HepG2 (cell line): Measurements from ENCODE around the gene HAUS1. TPM values are rescaled to one million over a fixed set of nuclear protein-coding genes. Genes with fewer than 3 reads are reported as not detected.

Source experiments
- CREBL2 ChIP-seq: sonication (generic); formaldehyde crosslinking; IDR thresholded peaks from 2 replicates; pipeline ENCODE4 v1.8.1; 2023; ENCODE audit warnings: missing genetic modification reagents, mild to moderate bottlenecking, borderline replicate concordance
- CTCF ChIP-seq: sonication (generic); formaldehyde crosslinking; IDR thresholded peaks from 2 replicates; pipeline ENCODE4 v1.5.0; 2020; ENCODE audit warnings: mild to moderate bottlenecking, missing genetic modification reagents, moderate library complexity
- PLRG1 ChIP-seq: fragments of 450-650 bp; conservative IDR thresholded peaks from 2 replicates; pipeline ENCODE4 v1.6.1; 2016
- POLR2A ChIP-seq, 2 experiments: IDR thresholded peaks; 2 replicates each; pipeline ENCODE4 v1.6.1; 2011; ENCODE audit warnings: low read depth in 2 of 2, low read length in 2 of 2, mild to moderate bottlenecking in 1 of 2, moderate library complexity in 1 of 2; ENCODE audit not compliant: insufficient read depth in 1 of 2
- PRPF4 ChIP-seq: fragments of 200-400 bp; formaldehyde crosslinking; IDR thresholded peaks from 2 replicates; pipeline ENCODE4 v1.6.1; 2016; ENCODE audit warnings: low read length, low read depth; ENCODE audit not compliant: poor library complexity, severe bottlenecking
- REST ChIP-seq, 2 experiments: IDR thresholded peaks; 2 replicates each; pipeline ENCODE4 v1.6.1; 2011 to 2012; ENCODE audit warnings: low read length in 2 of 2, borderline replicate concordance in 1 of 2, low read depth in 1 of 2, mild to moderate bottlenecking in 1 of 2, moderate library complexity in 1 of 2
- RXRB ChIP-seq: IDR thresholded peaks from 2 replicates; pipeline ENCODE4 v1.6.1; 2016; ENCODE audit warnings: borderline replicate concordance, missing genetic modification reagents, missing compliant biosample characterization
- SETDB1 ChIP-seq: sonication (generic); formaldehyde crosslinking; IDR thresholded peaks from 2 replicates; pipeline ENCODE4 v1.5.1; 2020; ENCODE audit warnings: missing genetic modification reagents, mild to moderate bottlenecking, borderline replicate concordance
- SMAD3 ChIP-seq: sonication (generic); formaldehyde crosslinking; IDR thresholded peaks from 2 replicates; pipeline ENCODE4 v1.4.0; 2020; ENCODE audit warnings: missing genetic modification reagents
- ZMYM2 ChIP-seq: sonication (generic); formaldehyde crosslinking; IDR thresholded peaks from 2 replicates; pipeline ENCODE4 v1.8.0; 2022; ENCODE audit warnings: mild to moderate bottlenecking, missing genetic modification reagents
- ZNF264 ChIP-seq: sonication (generic); formaldehyde crosslinking; IDR thresholded peaks from 2 replicates; pipeline ENCODE4 v1.4.0; 2020; ENCODE audit warnings: missing genetic modification reagents
- ZNF318 ChIP-seq: sonication (generic); formaldehyde crosslinking; IDR thresholded peaks from 2 replicates; pipeline ENCODE4 v1.4.0; 2020; ENCODE audit warnings: mild to moderate bottlenecking, missing genetic modification reagents
- ZNF619 ChIP-seq: sonication (generic); formaldehyde crosslinking; IDR thresholded peaks from 2 replicates; pipeline ENCODE4 v1.4.0; 2020; ENCODE audit warnings: mild to moderate bottlenecking, missing genetic modification reagents
- ZNF691 ChIP-seq: sonication (generic); formaldehyde crosslinking; IDR thresholded peaks from 2 replicates; pipeline ENCODE4 v1.4.0; 2020; ENCODE audit warnings: missing genetic modification reagents, low read depth, mild to moderate bottlenecking, borderline replicate concordance
- polyA plus RNA-seq, 8 experiments: library from polyadenylated mRNA; depleted of rRNA in 3 of 8; stranded (reverse) in 7 of 8; unstranded in 1 of 8; fragments of >200 nt; fragmentation: Illumina TruSeq in 4 of 8; extraction: Trizol in 4 of 8; gene quantifications; 2 replicates each; pipeline versions ENCODE4 v1.2.1 to v1.2.3, GENCODE V29; 2011 to 2016; ENCODE audit warnings: low read depth in 4 of 8, missing spikeins in 1 of 8, mixed read lengths in 1 of 8; ENCODE audit not compliant: insufficient read depth in 1 of 8
- total RNA-seq, 5 experiments: library from RNA; depleted of rRNA; stranded (reverse); fragments of >200 nt; fragmentation: Illumina TruSeq; extraction: Trizol; gene quantifications; 2 replicates each; pipeline ENCODE4 v1.2.3, GENCODE V29; 2016; ENCODE audit warnings: low read depth in 1 of 5

Gene HAUS1
- total and polyA plus RNA-seq, 2 of the 13 experiments (the other 11 are each of a cell fraction or from before 2014, with no cell fraction given): 20.6 to 59.2 TPM

GRCh38 chr18:46104128-46104911 lies at the start of gene HAUS1 (continued):
- TF ChIP-seq ZNF318 (CRISPR knock-in tag): no peak
- TF ChIP-seq POLR2A (IDR thresholded peaks at IDR 0.05; ENCODE audit: insufficient read depth in 1 of 2, low read depth in 2 of 2, low read length in 2 of 2): peak; percentile 80 to 89
- no peak for TF ChIP-seq PLRG1
- no peak for TF ChIP-seq ZNF691
- 0 out of 2 replicates have a peak, but pooled peaks have one; percentile 57 for TF ChIP-seq ZNF619 (CRISPR knock-in tag)
- no peak for TF ChIP-seq SETDB1 (CRISPR knock-in tag)
- peak; percentile 12; the same call in 1 of the 2 replicates for TF ChIP-seq RXRB (CRISPR knock-in tag)
- TF ChIP-seq ZMYM2 (CRISPR knock-in tag): no peak
- no peak for TF ChIP-seq SMAD3 (CRISPR knock-in tag)
- no peak for TF ChIP-seq PRPF4
- no peak for TF ChIP-seq CTCF (CRISPR knock-in tag)
- no peak for TF ChIP-seq CREBL2 (CRISPR knock-in tag)
- TF ChIP-seq ZNF264: no peak
- TF ChIP-seq REST (IDR thresholded peaks at IDR 0.05; ENCODE audit: borderline replicate concordance in 1 of 2, low read depth in 1 of 2, low read length in 2 of 2): no peak
